ENCODE results near the gene NMRAL1. TPM values are rescaled to one million over a fixed set of nuclear protein-coding genes. Genes with fewer than 3 reads are reported as not detected.

Gene NMRAL1
- total RNA-seq, 4 donors from 2014 or later: 51.9 to 72.8 (median 58.2) TPM

DNA sequence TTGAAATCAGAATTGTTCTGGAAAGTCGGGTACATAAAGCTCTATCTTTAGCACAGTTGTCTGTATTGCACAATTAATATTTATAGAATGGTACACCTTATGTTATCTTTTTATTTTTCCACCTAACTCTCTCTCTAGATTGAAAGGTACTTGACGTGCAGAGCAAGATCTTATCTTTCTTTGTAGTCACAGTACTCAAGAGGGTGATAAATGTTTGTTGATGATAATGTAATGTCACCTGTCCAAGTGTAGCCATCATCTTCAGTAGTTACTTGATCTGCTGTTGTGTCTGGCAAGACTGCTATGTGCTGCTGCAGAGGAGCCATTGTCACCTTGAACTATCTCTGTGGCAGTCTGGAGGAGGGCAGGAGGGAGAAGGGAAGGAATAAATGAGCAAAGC, 7.1 kb upstream of the NMRAL1 start:
- no peak for DNase-seq (ENCODE audit: low spot score in 2 of 2)
- 52 to 54% methylated on average over 2 of the region's 2 CpGs for WGBS, 2 donors
- no peak for TF ChIP-seq POLR2A (IDR thresholded peaks at IDR 0.05)
- TF ChIP-seq, protein P1, sequence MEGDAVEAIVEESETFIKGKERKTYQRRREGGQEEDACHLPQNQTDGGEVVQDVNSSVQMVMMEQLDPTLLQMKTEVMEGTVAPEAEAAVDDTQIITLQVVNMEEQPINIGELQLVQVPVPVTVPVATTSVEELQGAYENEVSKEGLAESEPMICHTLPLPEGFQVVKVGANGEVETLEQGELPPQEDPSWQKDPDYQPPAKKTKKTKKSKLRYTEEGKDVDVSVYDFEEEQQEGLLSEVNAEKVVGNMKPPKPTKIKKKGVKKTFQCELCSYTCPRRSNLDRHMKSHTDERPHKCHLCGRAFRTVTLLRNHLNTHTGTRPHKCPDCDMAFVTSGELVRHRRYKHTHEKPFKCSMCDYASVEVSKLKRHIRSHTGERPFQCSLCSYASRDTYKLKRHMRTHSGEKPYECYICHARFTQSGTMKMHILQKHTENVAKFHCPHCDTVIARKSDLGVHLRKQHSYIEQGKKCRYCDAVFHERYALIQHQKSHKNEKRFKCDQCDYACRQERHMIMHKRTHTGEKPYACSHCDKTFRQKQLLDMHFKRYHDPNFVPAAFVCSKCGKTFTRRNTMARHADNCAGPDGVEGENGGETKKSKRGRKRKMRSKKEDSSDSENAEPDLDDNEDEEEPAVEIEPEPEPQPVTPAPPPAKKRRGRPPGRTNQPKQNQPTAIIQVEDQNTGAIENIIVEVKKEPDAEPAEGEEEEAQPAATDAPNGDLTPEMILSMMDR (IDR thresholded peaks at IDR 0.05): no peak
- intact Hi-C loops (cut with DNase I; ENCODE audit: low total_unique reads): no loop called here
- no peak overlapping the region for H3K4me3 ChIP-seq (ENCODE audit: low read depth, poor library complexity, severe bottlenecking)

- intact Hi-C loops (cut with DNase I; ENCODE audit: low total_unique reads): no loop called here
- no peak overlapping the region for H3K4me3 ChIP-seq (ENCODE audit: low read depth, poor library complexity, severe bottlenecking)
- no peak for TF ChIP-seq POLR2A (IDR thresholded peaks at IDR 0.05)
- TF ChIP-seq, protein P1 (IDR thresholded peaks at IDR 0.05): no peak
- WGBS, 2 donors: 43 to 51% methylated on average over 2 of the region's 2 CpGs
- no peak for DNase-seq (ENCODE audit: low spot score in 2 of 2)
Measured at GRCh38 chr16:4477966-4478365, 3.5 kb upstream of the NMRAL1 start.

DNA sequence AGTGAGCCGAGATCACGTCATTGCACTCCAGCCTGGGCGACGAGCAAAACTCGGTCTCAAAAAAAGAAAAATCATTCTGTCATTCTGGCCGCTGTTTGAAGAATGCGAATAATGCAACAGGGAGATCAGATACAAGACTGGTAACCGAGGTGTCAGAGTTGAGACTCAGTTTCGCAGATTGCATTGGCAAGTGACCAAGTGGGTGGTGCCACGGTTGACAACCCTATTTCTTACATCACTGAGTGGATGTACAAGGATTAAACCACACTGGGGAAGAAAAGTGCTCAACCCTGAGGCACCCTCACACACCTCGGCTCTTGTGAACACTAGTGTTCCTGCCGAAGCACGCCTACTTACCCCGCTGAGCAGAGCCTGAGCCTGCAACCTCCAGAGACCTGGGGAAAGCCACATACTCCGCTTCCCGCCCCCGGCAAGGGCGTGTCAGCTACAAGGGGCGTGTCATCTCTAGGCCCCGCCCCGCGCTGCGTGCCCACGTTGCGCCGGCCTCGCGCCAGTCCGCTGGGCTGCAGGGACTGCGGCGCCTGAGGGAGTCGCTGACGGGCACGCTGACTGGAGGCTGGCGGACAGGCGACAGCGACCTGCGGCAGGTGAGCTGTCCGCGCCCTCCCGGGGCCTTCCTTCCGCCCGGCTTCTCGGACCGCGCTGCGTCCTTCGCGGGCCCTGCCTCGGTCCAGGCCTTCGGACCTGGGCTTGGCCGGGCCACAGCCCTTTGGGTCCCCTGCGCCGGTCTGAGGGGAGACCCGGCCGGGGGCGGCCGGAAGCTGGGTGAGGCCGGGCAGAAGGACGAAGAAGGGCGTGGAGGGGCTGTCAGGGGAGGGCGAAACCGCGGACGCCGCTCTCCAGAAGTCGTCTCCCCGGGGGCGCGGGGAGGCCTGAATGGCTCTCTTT, 1.7 kb upstream of the NMRAL1 start, which contains the start of gene HMOX2:
HMOX2 (plus strand) TSS at position 519 of the 909 bp plus-strand sequence. CDS start 29,127 bp downstream, outside the sequence.
- intact Hi-C loops (cut with DNase I; ENCODE audit: low total_unique reads): no loop called here
- TF ChIP-seq POLR2A (IDR thresholded peaks at IDR 0.05): no peak
- TF ChIP-seq, protein P1 (IDR thresholded peaks at IDR 0.05): no peak
- H3K4me3 ChIP-seq (ENCODE audit: low read depth, poor library complexity, severe bottlenecking): peak within 1 kb of the TSS; percentile 78
- DNase-seq (ENCODE audit: low spot score in 2 of 2): peak; percentile 92 to 98
- WGBS, 2 donors: 12 to 13% methylated on average over 39 to 41 of the region's 70 CpGs

DNA sequence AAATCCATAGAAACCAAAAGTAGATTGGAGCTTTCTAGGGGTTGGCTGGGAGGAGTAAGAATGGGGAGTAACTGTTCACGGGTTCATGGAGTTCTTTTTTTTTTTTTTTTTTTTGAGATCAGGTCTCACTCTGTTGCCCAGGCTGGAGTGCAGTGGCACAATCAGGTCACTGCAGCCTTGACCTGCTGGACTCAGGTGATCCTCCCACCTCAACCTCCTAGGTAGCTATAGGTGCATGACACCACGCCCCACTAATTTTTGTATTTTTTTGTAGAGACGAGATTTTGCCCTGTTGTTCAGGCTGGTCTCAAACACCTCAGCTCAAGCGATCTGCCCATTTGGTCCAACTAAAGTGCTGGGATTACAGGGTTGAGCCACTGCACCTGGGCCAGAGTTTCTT, 1.5 kb downstream of the NMRAL1 start:
- WGBS, 2 donors: 52 to 63% methylated on average over 4 of the region's 4 CpGs
- intact Hi-C loops (cut with DNase I; ENCODE audit: low total_unique reads): no loop called here
- DNase-seq (ENCODE audit: low spot score in 2 of 2): no peak
- TF ChIP-seq, protein P1 (IDR thresholded peaks at IDR 0.05): no peak
- TF ChIP-seq POLR2A (IDR thresholded peaks at IDR 0.05): no peak
- H3K4me3 ChIP-seq (ENCODE audit: low read depth, poor library complexity, severe bottlenecking): no peak overlapping the region

DNA sequence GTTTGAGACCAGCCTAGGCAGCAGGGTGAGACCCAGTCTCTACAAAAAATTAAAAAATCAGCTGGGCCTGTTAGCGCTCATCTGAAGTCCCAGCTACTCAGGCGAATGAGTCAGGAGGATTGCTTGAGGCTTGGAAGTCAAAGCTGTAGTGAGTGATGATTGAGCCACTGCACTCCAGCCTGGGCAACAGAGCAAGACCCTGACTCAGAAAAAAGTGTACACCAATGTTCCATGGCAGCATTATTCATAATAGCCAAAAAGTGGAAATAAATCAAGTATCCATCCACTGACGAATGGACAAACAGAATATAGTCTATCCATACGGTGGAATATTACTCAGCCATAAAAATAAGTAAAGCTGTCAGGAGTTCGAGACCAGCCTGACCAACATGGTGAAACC, 2.6 kb downstream of the NMRAL1 start:
- intact Hi-C loops (cut with DNase I; ENCODE audit: low total_unique reads): no loop called here
- TF ChIP-seq, protein P1 (IDR thresholded peaks at IDR 0.05): no peak
- TF ChIP-seq POLR2A (IDR thresholded peaks at IDR 0.05): no peak
- 90 to 94% methylated on average over 5 of the region's 5 CpGs for WGBS, 2 donors
- DNase-seq (ENCODE audit: low spot score in 2 of 2): no peak
- no peak overlapping the region for H3K4me3 ChIP-seq (ENCODE audit: low read depth, poor library complexity, severe bottlenecking)

All from lower leg skin (tissue), 4 donors.